ENCODE data around the gene TIAM2.
"Not testable (repeated sequence)": the region's sequence is repeated elsewhere in the genome, so short reads cannot be mapped to it uniquely, and the experiment has no call there.

Gene TIAM2

GRCh38 chr6:155218711-155219110 is 223.6 kb downstream of the TIAM2 start:
- intact Hi-C loops (cut with DNase I); DNase-seq: not testable (repeated sequence)

GRCh38 chr6:155219299-155219698 is 224.2 kb downstream of the TIAM2 start:
- no peak for DNase-seq
- intact Hi-C loops (cut with DNase I), result no loop called here

GRCh38 chr6:155219858-155220301 is 224.8 kb downstream of the TIAM2 start:
- intact Hi-C loops (cut with DNase I), result no loop called here
- DNase-seq, result peak in 9 of 10 donors; percentile 20 to 88 (median 44)

GRCh38 chr6:155221086-155221485 is 226.0 kb downstream of the TIAM2 start:
- DNase-seq, result no peak
- intact Hi-C loops (cut with DNase I), result no loop called here

GRCh38 chr6:155222506-155222905 is 227.4 kb downstream of the TIAM2 start:
- no peak for DNase-seq
- intact Hi-C loops (cut with DNase I), result no loop called here

GRCh38 chr6:155223646-155224451 is 228.7 kb downstream of the TIAM2 start:
- intact Hi-C loops (cut with DNase I), result no loop called here
- no peak for DNase-seq

GRCh38 chr6:155224618-155225017 is 229.5 kb downstream of the TIAM2 start:
- no peak for DNase-seq
- intact Hi-C loops (cut with DNase I), result no loop called here

- intact Hi-C loops (cut with DNase I), result no loop called here
- DNase-seq, result no peak
Observed at GRCh38 chr6:155227046-155227445, 231.9 kb downstream of the TIAM2 start.

- DNase-seq, result peak in 5 of 10 donors; percentile 23 to 87 (median 79)
- intact Hi-C loops (cut with DNase I), result no loop called here
Observed at GRCh38 chr6:155228546-155229166, 233.5 kb downstream of the TIAM2 start.

GRCh38 chr6:155230975-155231374 is 235.9 kb downstream of the TIAM2 start:
- DNase-seq; intact Hi-C loops (cut with DNase I): not testable (repeated sequence)

- intact Hi-C loops (cut with DNase I), result no loop called here
- DNase-seq, result peak in 3 of 10 donors; percentile 16 to 86 (median 42)
Observed at GRCh38 chr6:155232848-155233247, 237.7 kb downstream of the TIAM2 start.

- no peak for DNase-seq
- intact Hi-C loops (cut with DNase I), result no loop called here
Observed at GRCh38 chr6:155234167-155234566, 239.1 kb downstream of the TIAM2 start.

- no peak for DNase-seq
- intact Hi-C loops (cut with DNase I), result no loop called here
Observed at GRCh38 chr6:155234687-155235086, 239.6 kb downstream of the TIAM2 start.

GRCh38 chr6:155235087-155235486 is 240.0 kb downstream of the TIAM2 start:
- DNase-seq, result no peak
- intact Hi-C loops (cut with DNase I), result no loop called here

- intact Hi-C loops (cut with DNase I), result no loop called here
- DNase-seq, result no peak
Observed at GRCh38 chr6:155237613-155238012, 242.5 kb downstream of the TIAM2 start.

- intact Hi-C loops (cut with DNase I), result loop anchor here (10.0 kb wide), 1 partner anchor 366 kb away; no protein-coding TSS in a partner anchor
- DNase-seq, result no peak
Observed at GRCh38 chr6:155240905-155241600, 245.9 kb downstream of the TIAM2 start.

- intact Hi-C loops (cut with DNase I), result loop anchor here (10.0 kb wide), 1 partner anchor 367 kb away; no protein-coding TSS in a partner anchor
- no peak for DNase-seq
Observed at GRCh38 chr6:155241966-155242365, 246.9 kb downstream of the TIAM2 start.

- DNase-seq, result no peak
- intact Hi-C loops (cut with DNase I), result loop anchor here (10.0 kb wide), 1 partner anchor 370 kb away; no protein-coding TSS in a partner anchor
Observed at GRCh38 chr6:155244434-155244833, 249.3 kb downstream of the TIAM2 start.

- intact Hi-C loops (cut with DNase I), result loop anchor here (10.0 kb wide), 1 partner anchor 370 kb away; no protein-coding TSS in a partner anchor
- DNase-seq, result no peak
Observed at GRCh38 chr6:155245193-155245592, 250.1 kb downstream of the TIAM2 start.

GRCh38 chr6:155245831-155246230 is 250.7 kb downstream of the TIAM2 start:
- no peak for DNase-seq
- intact Hi-C loops (cut with DNase I), result loop anchor here (10.0 kb wide), 1 partner anchor 371 kb away; no protein-coding TSS in a partner anchor

- no peak for DNase-seq
- intact Hi-C loops (cut with DNase I), result loop anchor here (10.0 kb wide), 1 partner anchor 372 kb away; no protein-coding TSS in a partner anchor
Observed at GRCh38 chr6:155246825-155247224, 251.7 kb downstream of the TIAM2 start.
